ENCODE results near the gene IDH3G.

Gene IDH3G

DNA sequence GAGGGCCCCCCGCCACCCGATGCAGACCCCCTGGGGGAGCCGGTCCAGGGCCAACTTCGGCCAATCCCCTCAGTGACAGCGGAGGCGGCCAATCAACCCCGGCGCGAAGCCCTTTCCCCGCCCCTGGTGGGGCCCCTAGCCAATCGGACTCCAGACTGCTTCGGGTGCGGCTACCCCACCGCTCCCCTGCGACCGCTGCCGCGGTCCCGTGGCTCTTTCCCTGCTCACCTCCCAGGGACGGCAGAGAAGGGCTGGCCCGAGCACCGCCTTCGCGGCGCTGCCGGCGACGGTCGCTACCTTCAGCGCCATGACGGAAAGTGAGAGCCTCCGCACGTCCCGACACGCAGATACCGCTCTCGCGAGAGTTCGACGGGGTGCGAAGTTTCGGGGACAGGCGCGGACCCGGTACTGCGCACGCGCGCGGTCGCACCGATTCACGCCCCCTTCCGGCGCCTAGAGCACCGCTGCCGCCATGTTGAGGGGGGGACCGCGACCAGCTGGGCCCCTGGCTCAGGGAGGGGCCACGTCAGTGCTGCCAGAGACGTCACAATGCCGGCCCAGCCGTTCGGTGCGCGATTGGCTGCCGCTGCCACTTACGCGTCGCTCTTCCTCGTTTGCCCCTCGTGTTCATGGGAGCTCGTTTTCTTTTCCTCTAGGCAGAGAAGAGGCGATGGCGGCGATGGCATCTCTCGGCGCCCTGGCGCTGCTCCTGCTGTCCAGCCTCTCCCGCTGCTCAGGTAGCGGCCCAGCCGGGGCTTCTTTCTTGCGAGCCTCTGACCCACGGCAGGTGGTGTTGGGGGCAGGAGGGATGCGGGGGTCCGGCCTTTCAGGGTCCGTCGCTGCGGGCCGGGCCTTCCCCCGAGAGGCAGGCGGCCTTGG is at the start of gene IDH3G, which contains the start of gene SSR4 (continued):
- TF ChIP-seq EGR2 (tag by site-specific recombination; IDR thresholded peaks at IDR 0.05; ENCODE audit: low read depth): no peak
- no peak for TF ChIP-seq ZNF23 (tag by site-specific recombination; IDR thresholded peaks at IDR 0.05; ENCODE audit: borderline replicate concordance)
- no peak for TF ChIP-seq ZNF473 (tag by site-specific recombination; IDR thresholded peaks at IDR 0.05)
- no peak for TF ChIP-seq ZNF16 (tag by site-specific recombination; IDR thresholded peaks at IDR 0.05; ENCODE audit: low read depth)
- no peak for TF ChIP-seq ZNF488 (tag by site-specific recombination; IDR thresholded peaks at IDR 0.05)
- TF ChIP-seq ZNF449 (tag by site-specific recombination; IDR thresholded peaks at IDR 0.05): no peak
- no peak for TF ChIP-seq ZNF830 (tag by site-specific recombination; IDR thresholded peaks at IDR 0.05; ENCODE audit: low read depth)
- TF ChIP-seq TCF7L2 (IDR thresholded peaks at IDR 0.05; ENCODE audit: borderline replicate concordance, low read depth, low read length): no peak
- TF ChIP-seq OVOL3 (tag by site-specific recombination; IDR thresholded peaks at IDR 0.05): no peak
- peak; percentile 21; the same call in 1 of the 2 replicates for TF ChIP-seq ZNF843 (tag by site-specific recombination; IDR thresholded peaks at IDR 0.05)
- peak; percentile 54; the same call in 1 of the 2 replicates for TF ChIP-seq ELK4 (IDR thresholded peaks at IDR 0.05; ENCODE audit: borderline replicate concordance, low read depth, low read length)
- TF ChIP-seq ZNF274 (IDR thresholded peaks at IDR 0.05; ENCODE audit: low read length): no peak
- no peak for TF ChIP-seq ZNF274 (tag by site-specific recombination; IDR thresholded peaks at IDR 0.05; ENCODE audit: borderline replicate concordance)
- no peak for TF ChIP-seq SALL2 (tag by site-specific recombination; IDR thresholded peaks at IDR 0.05; ENCODE audit: borderline replicate concordance)
- peak; percentile 48; the same call in 1 of the 2 replicates for TF ChIP-seq HIC1 (tag by site-specific recombination; IDR thresholded peaks at IDR 0.05)
- no peak for TF ChIP-seq ZSCAN23 (tag by site-specific recombination; IDR thresholded peaks at IDR 0.05)
- no peak for TF ChIP-seq ZNF510 (tag by site-specific recombination; IDR thresholded peaks at IDR 0.05; ENCODE audit: insufficient replicate concordance)
- TF ChIP-seq ZSCAN30 (tag by site-specific recombination; IDR thresholded peaks at IDR 0.05): no peak
- no peak for TF ChIP-seq ZNF626 (tag by site-specific recombination; IDR thresholded peaks at IDR 0.05)
- no peak for TF ChIP-seq ZNF660 (tag by site-specific recombination; IDR thresholded peaks at IDR 0.05)
- TF ChIP-seq, protein P1, sequence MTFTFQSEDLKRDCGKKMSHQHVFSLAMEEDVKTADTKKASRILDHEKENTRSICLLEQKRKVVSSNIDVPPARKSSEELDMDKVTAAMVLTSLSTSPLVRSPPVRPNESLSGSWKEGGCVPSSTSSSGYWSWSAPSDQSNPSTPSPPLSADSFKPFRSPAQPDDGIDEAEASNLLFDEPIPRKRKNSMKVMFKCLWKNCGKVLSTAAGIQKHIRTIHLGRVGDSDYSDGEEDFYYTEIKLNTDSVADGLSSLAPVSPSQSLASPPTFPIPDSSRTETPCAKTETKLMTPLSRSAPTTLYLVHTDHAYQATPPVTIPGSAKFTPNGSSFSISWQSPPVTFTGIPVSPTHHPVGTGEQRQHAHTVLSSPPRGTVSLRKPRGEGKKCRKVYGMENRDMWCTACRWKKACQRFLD (tag by site-specific recombination; IDR thresholded peaks at IDR 0.05): no peak
- TF ChIP-seq KLF8 (tag by site-specific recombination; IDR thresholded peaks at IDR 0.05): peak; percentile 73; the same call in 1 of the 2 replicates
- no peak for TF ChIP-seq ZNF398 (tag by site-specific recombination; IDR thresholded peaks at IDR 0.05)
- TF ChIP-seq ZBTB26 (tag by site-specific recombination; optimal IDR thresholded peaks at IDR 0.05): peak; percentile 95
- TF ChIP-seq TRIM28 (IDR thresholded peaks at IDR 0.05; ENCODE audit: borderline replicate concordance, low read length): peak; percentile 30; the same call in 1 of the 2 replicates
- no peak for TF ChIP-seq ZNF433 (tag by site-specific recombination; IDR thresholded peaks at IDR 0.05; ENCODE audit: low read depth)
- TF ChIP-seq KLF10 (tag by site-specific recombination; IDR thresholded peaks at IDR 0.05): peak; percentile 83

All from HEK293 (cell line).